OCI-LY1 (cell line): ENCODE data around the gene SVOP.

ENCODE experiments used
- CTCF ChIP-seq: fragments of 200-600 bp; sonication (generic), shearing (Covaris generic); IDR thresholded peaks from 2 replicates; pipeline ENCODE4 v1.5.1; 2017; ENCODE audit warnings: mild to moderate bottlenecking, antibody characterized with exemption, low read length, moderate library complexity, mixed read lengths
- EZH2 ChIP-seq: fragments of 200-600 bp; sonication (generic), shearing (Covaris generic); IDR thresholded peaks from 2 replicates; pipeline ENCODE4 v1.8.0; 2017; ENCODE audit warnings: borderline replicate concordance, mixed run types, mild to moderate bottlenecking, antibody characterized with exemption, low read length, moderate library complexity, mixed read lengths

- no peak for TF ChIP-seq CTCF
- TF ChIP-seq EZH2: no peak
These were observed 121.7 kb downstream of the SVOP start for GRCh38 chr12:108899145-108899544.
